GM21367 (cell line): ENCODE results near the gene TNNI3K.
"Not testable (repeated sequence)": the region's sequence is repeated elsewhere in the genome, so short reads cannot be mapped to it uniquely, and the experiment has no call there.

Experiments
- ATAC-seq: cut with Tn5 transposase; IDR thresholded peaks from one replicate; pipeline ENCODE4 v1.9.1; 2021; ENCODE audit not compliant: unreplicated experiment

TNNI3K gene

GRCh38 chr1:74235153-74235552, at the start of gene TNNI3K:
Gene TNNI3K (plus strand): TSS chr1:74235387. CDS start chr1:74235452, 65 bp downstream.
- ATAC-seq, result no peak

- no peak for ATAC-seq
Measured at GRCh38 chr1:74193908-74194307, 41.3 kb upstream of the TNNI3K start.

- ATAC-seq, result no peak
Measured at GRCh38 chr1:74195339-74195738, 39.8 kb upstream of the TNNI3K start.

GRCh38 chr1:74197255-74197654, 37.9 kb upstream of the TNNI3K start:
- no peak for ATAC-seq

GRCh38 chr1:74197657-74198552, 37.3 kb upstream of the TNNI3K start, which contains the start of the genes FPGT and LRRIQ3:
Gene FPGT (plus strand): TSS chr1:74198242. CDS start chr1:74198279, 37 bp downstream.
Gene LRRIQ3 (minus strand): TSS chr1:74198176. CDS start chr1:74183684, 14,492 bp downstream.
- peak; percentile 94 for ATAC-seq

GRCh38 chr1:74199504-74199903, 35.7 kb upstream of the TNNI3K start:
- no peak for ATAC-seq

GRCh38 chr1:74205266-74205665, 29.9 kb upstream of the TNNI3K start:
- ATAC-seq, result no peak

- ATAC-seq, result no peak
Measured at GRCh38 chr1:74215229-74215628, 20.0 kb upstream of the TNNI3K start.

- ATAC-seq, result no peak
Measured at GRCh38 chr1:74222701-74223100, 12.5 kb upstream of the TNNI3K start.

- no peak for ATAC-seq
Measured at GRCh38 chr1:74223453-74223852, 11.7 kb upstream of the TNNI3K start.

GRCh38 chr1:74236440-74236839, 1.3 kb downstream of the TNNI3K start:
- ATAC-seq, result no peak

GRCh38 chr1:74237035-74237434, 1.8 kb downstream of the TNNI3K start:
- ATAC-seq, result no peak

GRCh38 chr1:74237787-74238186, 2.6 kb downstream of the TNNI3K start:
- ATAC-seq, result no peak

- no peak for ATAC-seq
Measured at GRCh38 chr1:74245168-74245772, 10.1 kb downstream of the TNNI3K start.

GRCh38 chr1:74246315-74246714, 11.1 kb downstream of the TNNI3K start:
- no peak for ATAC-seq

- ATAC-seq, result no peak
Measured at GRCh38 chr1:74247881-74248528, 12.8 kb downstream of the TNNI3K start.

GRCh38 chr1:74253243-74253824, 18.1 kb downstream of the TNNI3K start:
- not testable (repeated sequence) for ATAC-seq

GRCh38 chr1:74266001-74266400, 30.8 kb downstream of the TNNI3K start:
- no peak for ATAC-seq

GRCh38 chr1:74271503-74271902, 36.3 kb downstream of the TNNI3K start:
- ATAC-seq, result no peak

- no peak for ATAC-seq
Measured at GRCh38 chr1:74280642-74281396, 45.6 kb downstream of the TNNI3K start.
